Stomach (tissue), 4 donors: ENCODE measurements around the gene EHD4.

Source experiments
- POLR2A ChIP-seq, 4 donors: fragments of 450-650 bp; IDR thresholded peaks; one replicate each; pipeline ENCODE4 v1.6.1; 2016; ENCODE audit warnings: antibody characterized with exemption in 4 of 4, control low read depth in 2 of 4, mild to moderate bottlenecking in 1 of 4, moderate library complexity in 1 of 4
- POLR2AphosphoS5 ChIP-seq, 3 donors: sonication (generic); formaldehyde crosslinking; IDR thresholded peaks; one replicate each; pipeline ENCODE4 v1.6.1; 2016; ENCODE audit warnings: antibody characterized with exemption in 3 of 3
- TF ChIP-seq, protein P1 (sequence below), 7 experiments: fragments of 450-650 bp in 4 of 7; fragments of 200-600 bp in 3 of 7; sonication (generic) in 3 of 7; IDR thresholded peaks; one replicate each; pipeline ENCODE4 v1.5.1; 2016 to 2019; ENCODE audit warnings: antibody characterized with exemption in 7 of 7, control low read depth in 2 of 7, mild to moderate bottlenecking in 1 of 7

- TF ChIP-seq, protein P1, sequence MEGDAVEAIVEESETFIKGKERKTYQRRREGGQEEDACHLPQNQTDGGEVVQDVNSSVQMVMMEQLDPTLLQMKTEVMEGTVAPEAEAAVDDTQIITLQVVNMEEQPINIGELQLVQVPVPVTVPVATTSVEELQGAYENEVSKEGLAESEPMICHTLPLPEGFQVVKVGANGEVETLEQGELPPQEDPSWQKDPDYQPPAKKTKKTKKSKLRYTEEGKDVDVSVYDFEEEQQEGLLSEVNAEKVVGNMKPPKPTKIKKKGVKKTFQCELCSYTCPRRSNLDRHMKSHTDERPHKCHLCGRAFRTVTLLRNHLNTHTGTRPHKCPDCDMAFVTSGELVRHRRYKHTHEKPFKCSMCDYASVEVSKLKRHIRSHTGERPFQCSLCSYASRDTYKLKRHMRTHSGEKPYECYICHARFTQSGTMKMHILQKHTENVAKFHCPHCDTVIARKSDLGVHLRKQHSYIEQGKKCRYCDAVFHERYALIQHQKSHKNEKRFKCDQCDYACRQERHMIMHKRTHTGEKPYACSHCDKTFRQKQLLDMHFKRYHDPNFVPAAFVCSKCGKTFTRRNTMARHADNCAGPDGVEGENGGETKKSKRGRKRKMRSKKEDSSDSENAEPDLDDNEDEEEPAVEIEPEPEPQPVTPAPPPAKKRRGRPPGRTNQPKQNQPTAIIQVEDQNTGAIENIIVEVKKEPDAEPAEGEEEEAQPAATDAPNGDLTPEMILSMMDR (IDR thresholded peaks at IDR 0.05): no peak
- TF ChIP-seq POLR2AphosphoS5 (IDR thresholded peaks at IDR 0.05) (no peak), POLR2A (IDR thresholded peaks at IDR 0.05) (no peak)
Measured at GRCh38 chr15:41866872-41867579, 105.3 kb downstream of the EHD4 start.
